Stimulated activated CD4-positive, alpha-beta T cell treated with anti-CD3 and anti-CD28 coated beads, Interleukin-4, amount 100 ng/mL, for 24 hours (primary cell): ENCODE measurements around the gene GYS2.
A peak's percentile ranks its signal among the peaks of the same experiment; 100 is the strongest.
"Not testable (repeated sequence)": the region's sequence is repeated elsewhere in the genome, so short reads cannot be mapped to it uniquely, and the experiment has no call there.

ENCODE experiments used
- DNase-seq: peaks from one replicate; pipeline ENCODE4 v3.0.0-alpha.2; 2020

GYS2 gene

DNA sequence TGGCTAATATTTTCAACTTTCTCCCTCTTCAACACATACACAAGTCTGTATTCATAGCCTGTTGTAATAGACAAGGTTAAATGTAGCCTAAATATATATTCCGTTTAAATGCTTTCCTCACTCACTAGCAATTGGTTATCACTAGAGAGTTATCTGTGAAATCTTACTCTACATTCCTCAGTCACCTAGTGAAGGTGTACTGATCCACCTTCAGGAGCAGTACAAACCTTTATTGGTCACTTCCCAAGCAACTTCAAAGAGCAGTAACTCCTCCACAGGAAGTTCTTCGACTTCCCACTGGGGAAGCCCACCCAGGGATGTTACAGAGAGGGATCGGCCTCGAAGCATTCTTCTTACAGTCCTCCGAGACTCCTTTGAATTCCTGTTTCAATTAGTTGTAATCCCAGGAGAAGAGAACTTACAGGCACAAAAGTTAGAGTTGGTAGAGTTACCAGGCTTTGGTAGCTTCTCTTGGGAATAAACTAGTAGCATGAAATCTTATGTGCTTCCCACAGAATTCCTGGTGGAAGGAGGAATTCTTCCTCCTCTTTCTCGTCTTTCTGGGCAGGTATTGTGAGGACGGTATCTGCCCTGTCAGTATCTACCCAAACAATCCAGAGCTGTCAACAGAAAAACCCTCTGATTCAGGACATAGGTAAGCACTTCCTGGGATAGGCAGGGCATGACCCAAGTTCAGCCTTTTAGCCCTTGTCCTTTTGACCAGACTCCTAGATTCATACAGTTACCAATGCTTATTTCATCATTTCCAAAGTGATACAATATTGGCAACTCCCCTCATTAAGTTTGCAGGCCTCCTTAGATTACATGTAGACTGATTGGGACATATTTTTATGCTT, at the start of gene GYS2:
Gene GYS2 (minus strand): TSS at position 603 of the 857 bp plus-strand sequence. CDS start 255 bp downstream, at position 348.
- no peak for DNase-seq

DNA sequence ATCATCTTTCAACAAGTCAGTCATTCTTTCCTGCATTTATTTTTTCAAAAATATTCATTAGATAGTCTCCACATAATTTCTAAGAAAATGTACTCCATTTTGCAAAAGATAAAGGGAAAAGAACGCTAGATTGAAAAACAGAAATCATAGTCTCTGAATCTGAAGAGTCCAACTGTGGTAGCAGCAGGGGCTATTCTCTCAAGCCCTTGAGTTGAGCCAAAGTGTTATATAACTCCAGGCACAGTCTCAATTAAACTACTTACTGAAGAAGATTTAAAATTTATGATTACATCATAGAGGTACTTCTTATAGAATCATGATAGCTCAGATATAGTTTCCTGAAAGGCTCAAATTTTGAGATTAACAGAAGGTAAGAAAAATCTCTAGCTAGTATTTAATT, 47.2 kb upstream of the GYS2 start:
- no peak for DNase-seq

GRCh38 chr12:21650997-21651396, 46.4 kb upstream of the GYS2 start:
- no peak for DNase-seq

DNA sequence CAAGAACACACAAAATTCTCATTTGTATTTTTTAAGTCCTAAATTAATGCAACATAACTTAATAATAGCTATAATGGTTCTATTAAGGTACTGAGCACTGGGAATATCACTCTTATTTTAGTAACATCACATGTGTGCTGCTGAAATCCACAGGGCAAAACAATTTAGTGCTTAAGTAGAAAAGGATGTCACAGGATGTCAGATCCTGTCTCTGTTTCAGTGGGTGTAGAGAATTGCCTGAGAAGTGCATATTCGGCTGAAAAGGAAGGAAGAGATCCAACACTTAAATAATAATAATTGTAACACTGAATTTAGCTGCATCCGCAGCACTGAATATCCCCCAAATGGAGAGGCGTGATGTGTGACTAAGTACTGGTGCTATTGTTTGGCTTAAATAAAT, 44.4 kb upstream of the GYS2 start:
- DNase-seq = no peak

DNA sequence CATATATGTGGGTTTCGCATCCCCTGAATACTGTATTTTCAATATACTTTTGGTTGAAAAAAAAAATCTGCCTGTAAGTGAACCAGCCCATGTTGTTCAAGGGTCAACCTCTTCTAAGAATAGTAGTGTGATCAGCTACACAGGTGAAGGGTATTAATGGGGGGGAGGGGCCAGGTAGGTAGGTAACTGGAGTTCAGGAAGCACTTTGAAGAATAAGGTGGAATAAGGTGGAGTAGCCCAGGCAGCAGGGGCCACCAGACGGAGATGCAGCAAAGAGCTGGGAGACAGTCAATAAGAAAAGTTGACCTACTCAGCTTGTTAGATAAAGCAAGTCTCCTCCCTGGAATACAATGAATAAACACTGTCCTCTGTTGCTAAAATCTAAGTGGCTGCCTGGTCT, 43.7 kb upstream of the GYS2 start:
- no peak for DNase-seq

GRCh38 chr12:21647179-21647578, 42.5 kb upstream of the GYS2 start:
- DNase-seq = no peak

DNA sequence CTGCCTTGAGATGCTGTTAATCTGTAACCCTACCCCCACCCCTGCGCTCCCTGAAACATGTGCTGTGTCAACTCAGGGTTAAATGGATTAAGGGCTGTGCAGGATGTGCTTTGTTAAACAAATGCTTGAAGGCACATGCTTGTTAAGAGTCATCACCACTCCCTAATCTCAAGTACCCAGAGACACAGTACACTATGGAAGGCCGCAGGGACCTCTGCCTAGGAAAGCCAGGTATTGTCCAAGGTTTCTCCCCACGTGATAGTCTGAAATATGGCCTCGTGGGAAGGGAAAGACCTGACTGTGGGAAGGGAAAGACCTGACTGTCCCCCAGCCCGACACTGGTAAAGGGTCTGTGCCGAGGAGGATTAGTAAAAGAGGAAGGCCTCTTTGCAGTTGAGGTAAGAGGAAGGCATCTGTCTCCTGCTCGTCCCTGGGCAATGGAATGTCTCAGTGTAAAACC, 40.4 kb upstream of the GYS2 start:
- DNase-seq = not testable (repeated sequence)

- no peak for DNase-seq
These were observed 39.9 kb upstream of the GYS2 start for GRCh38 chr12:21644516-21644915.

- DNase-seq = no peak
These were observed 39.1 kb upstream of the GYS2 start for GRCh38 chr12:21643758-21644157.

- DNase-seq = no peak
These were observed 38.2 kb upstream of the GYS2 start for GRCh38 chr12:21642707-21643389.

- DNase-seq = no peak
These were observed 33.6 kb upstream of the GYS2 start for GRCh38 chr12:21638054-21638891.

- DNase-seq = no peak
These were observed 29.6 kb upstream of the GYS2 start for GRCh38 chr12:21634245-21634644.

DNA sequence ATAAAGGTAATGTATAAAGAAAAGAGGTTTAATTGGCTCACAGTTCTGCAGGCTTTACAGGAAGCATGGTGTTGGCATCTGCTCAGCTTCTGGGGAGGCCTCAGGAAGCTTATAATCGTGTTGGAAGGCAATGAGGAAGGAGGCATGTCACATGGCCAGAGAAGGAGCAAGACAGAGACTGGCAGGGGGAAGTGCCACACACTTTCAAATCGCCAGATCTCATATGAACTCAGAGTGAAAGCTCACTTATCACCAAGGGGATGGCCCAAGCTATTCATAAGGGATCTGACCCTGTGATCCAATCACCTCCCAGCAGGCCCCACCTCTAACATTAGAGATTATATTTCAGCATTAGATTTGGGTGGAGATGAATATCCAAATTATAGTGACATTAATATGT, 26.7 kb upstream of the GYS2 start:
- DNase-seq = no peak

- DNase-seq = no peak
These were observed 23.3 kb upstream of the GYS2 start for GRCh38 chr12:21627924-21628323.

DNA sequence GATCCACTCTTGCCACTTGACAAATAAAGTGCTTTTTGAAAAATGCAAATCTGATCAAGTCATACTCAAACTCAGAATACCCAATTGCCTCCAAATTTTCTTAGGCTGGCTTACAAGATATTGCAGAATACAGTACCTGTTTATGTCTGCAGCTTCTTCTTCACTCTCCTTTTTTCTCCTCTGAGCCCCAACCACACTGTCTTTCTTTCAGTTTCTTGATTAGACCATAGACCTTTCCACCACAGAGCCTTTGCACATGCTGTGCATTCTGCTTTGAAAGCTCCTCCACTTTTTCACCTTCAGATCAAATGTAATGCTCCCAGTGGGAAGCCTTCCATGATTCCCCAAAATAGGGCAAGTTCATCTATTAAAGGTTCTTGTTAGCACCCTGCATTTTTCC, 13.9 kb upstream of the GYS2 start:
- DNase-seq = no peak

DNA sequence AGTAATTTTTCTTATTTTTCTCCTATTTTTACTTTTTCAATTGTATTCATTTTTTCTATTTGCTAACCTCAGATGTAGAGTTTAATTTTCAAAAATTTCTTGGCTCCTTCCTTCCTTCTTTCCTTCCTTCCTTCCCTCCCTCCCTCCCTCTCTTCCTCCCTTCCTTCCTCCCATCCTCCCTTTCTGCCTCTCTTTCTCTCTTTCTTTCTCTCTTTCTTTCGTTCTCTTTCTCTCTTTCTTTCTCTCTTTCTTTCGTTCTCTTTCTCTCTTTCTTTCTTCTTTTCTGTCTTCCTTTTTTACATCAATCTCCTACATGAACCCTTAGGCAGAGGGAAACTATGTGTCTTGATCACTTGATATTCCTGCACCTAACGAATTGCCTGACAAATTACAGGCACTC, 12.4 kb upstream of the GYS2 start:
- DNase-seq = no peak

DNA sequence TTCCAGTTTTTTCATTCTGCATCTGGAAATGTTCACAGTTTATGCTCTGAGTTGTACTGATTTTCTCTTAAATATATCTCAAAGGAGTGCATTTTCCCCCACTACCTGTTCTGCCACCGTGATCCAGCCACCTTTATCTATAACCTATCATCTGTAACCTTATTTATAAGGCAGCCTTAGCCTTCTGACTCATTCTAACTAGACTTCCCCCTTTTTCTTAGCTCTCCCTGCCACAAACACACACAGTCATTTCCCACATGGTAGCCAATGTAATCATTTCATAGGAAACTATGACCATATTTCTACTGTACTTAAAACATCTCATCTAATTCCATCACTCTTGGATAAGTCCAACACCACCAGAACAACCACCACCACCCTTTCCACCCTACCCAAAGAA, 10.8 kb upstream of the GYS2 start:
- peak; percentile 25 for DNase-seq

- DNase-seq = no peak
These were observed 9.9 kb upstream of the GYS2 start for GRCh38 chr12:21614506-21614905.

- no peak for DNase-seq
These were observed 9.3 kb upstream of the GYS2 start for GRCh38 chr12:21613931-21614330.

DNA sequence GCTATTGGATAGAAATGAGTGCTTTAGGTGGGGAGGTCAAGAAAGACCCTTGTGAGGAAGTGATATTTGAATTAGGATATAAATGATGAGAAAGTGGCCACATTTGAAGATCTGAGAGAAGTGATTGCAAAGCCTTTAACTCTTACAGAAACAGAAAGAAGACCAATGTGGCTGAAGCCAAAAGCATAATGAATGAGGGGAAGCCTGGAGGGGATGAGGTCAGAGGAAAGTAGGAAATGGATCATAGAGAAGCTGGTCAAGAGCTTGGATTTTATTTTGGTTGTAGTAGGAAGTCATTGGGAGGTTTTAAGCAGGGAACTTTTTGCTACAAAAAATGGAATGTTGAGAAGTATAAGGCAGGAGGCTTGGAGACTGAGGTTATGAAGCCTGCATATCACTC, 3.5 kb upstream of the GYS2 start:
- no peak for DNase-seq

GRCh38 chr12:21607701-21608100, 3.1 kb upstream of the GYS2 start:
- no peak for DNase-seq

DNA sequence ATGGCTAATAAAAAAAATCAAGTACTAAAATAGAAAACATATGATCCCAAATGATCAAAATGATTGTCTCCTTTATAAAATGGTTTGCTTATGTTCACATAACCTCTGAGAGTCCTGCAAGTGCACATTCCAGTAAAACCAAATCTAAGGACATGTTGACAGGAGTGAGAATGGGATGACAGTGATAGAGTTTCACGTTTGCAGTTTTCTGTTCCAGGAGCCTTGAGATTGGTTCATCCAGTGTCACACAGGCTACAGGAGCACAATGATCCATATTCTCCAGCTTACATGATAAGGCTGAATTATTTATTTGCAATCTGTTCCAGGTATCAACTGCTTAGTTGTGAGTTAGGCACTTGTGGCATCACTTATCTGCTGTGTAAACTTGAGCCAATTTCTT, 1.5 kb upstream of the GYS2 start:
- DNase-seq = no peak

DNA sequence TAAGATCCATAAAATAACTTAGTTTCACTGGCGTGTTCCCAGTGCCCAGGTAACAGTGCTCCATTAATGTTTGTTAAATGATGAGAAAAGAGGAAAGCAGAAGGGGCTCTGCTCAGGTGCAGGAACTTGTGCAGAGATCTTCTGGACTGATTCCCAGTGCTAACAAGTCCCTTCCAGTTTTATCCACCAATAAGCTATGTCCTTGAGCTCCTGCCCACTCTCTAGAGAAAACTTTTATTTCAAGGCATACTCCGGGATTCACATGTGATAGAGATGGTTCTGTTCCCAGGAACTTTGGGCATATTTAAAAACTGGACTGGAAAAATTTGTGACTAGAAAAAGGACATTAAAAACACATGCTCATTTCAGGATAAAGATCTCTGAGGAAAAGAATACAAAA, 1.9 kb downstream of the GYS2 start:
- no peak for DNase-seq
